ENCODE measurements around the gene CARD19.

GRCh38 chr9:93108291-93109041 lies 12.4 kb downstream of the CARD19 start:
- TF ChIP-seq CTCF (IDR thresholded peaks at IDR 0.05) (no peak), EP300 (IDR thresholded peaks at IDR 0.05) (no peak)
